Measurements from ENCODE around the gene TBX22.

DNA sequence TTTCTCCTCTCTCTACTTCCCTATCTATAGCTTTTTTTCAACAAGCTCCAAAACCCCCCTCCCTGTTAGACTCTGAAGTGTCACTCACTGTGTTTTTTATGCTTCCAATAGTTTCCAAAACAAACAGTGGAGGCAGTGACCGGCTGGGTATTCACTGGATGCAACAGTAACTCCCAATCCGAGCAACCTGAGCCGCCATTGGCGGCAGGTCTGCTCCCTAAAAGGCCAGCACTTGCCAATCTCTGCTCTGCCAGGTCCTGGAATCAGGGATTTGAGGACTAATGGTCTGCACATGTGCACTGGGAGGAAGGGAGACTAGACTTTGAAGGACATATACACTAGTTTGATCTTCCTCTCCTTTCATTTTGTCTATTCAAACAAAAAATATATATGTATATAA lies 7.1 kb downstream of the TBX22 start:
- TF ChIP-seq, protein P1, sequence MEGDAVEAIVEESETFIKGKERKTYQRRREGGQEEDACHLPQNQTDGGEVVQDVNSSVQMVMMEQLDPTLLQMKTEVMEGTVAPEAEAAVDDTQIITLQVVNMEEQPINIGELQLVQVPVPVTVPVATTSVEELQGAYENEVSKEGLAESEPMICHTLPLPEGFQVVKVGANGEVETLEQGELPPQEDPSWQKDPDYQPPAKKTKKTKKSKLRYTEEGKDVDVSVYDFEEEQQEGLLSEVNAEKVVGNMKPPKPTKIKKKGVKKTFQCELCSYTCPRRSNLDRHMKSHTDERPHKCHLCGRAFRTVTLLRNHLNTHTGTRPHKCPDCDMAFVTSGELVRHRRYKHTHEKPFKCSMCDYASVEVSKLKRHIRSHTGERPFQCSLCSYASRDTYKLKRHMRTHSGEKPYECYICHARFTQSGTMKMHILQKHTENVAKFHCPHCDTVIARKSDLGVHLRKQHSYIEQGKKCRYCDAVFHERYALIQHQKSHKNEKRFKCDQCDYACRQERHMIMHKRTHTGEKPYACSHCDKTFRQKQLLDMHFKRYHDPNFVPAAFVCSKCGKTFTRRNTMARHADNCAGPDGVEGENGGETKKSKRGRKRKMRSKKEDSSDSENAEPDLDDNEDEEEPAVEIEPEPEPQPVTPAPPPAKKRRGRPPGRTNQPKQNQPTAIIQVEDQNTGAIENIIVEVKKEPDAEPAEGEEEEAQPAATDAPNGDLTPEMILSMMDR (IDR thresholded peaks at IDR 0.05), result no peak
- TF ChIP-seq POLR2AphosphoS5 (IDR thresholded peaks at IDR 0.05) (no peak), POLR2A (IDR thresholded peaks at IDR 0.05; ENCODE audit: low read depth) (no peak)
